Brain microvascular endothelial cell (primary cell): ENCODE results near the gene TRPM6.

Experiments
- DNase-seq: peaks from one replicate; pipeline ENCODE4 v3.0.0-alpha.2; 2020
- H3K27ac ChIP-seq: fragments of 250-450 bp; sonication (Bioruptor Pico); 2 replicates; pipeline ENCODE4 v1.5.1; 2020; ENCODE audit warnings: mild to moderate bottlenecking, moderate library complexity
- H3K27me3 ChIP-seq: fragments of 250-450 bp; sonication (Bioruptor Pico); replicated peaks from 2 replicates; pipeline ENCODE4 v1.5.1; 2020; ENCODE audit warnings: mild to moderate bottlenecking
- H3K36me3 ChIP-seq: fragments of 250-450 bp; sonication (Bioruptor Pico); replicated peaks from 2 replicates; pipeline ENCODE4 v1.5.1; 2020; ENCODE audit warnings: mild to moderate bottlenecking
- H3K4me3 ChIP-seq: 2 replicates; pipeline ENCODE4 v1.5.1; 2011; ENCODE audit warnings: low read depth, mild to moderate bottlenecking, control low read depth, low read length, moderate library complexity
- in situ Hi-C: cut with HindIII; loops from 2 replicates; pipeline ENCODE4 v1.10.0; 2017; ENCODE audit warnings: low sequenced_read_pairs, low pct_ligation_motif_present
- TF ChIP-seq, protein P1 (sequence below): IDR thresholded peaks from 2 replicates; pipeline ENCODE4 v1.5.1; 2011; ENCODE audit warnings: low read depth, mild to moderate bottlenecking, moderate library complexity, low read length, control low read depth, inconsistent platforms; ENCODE audit errors: missing control alignments

Gene TRPM6

DNA sequence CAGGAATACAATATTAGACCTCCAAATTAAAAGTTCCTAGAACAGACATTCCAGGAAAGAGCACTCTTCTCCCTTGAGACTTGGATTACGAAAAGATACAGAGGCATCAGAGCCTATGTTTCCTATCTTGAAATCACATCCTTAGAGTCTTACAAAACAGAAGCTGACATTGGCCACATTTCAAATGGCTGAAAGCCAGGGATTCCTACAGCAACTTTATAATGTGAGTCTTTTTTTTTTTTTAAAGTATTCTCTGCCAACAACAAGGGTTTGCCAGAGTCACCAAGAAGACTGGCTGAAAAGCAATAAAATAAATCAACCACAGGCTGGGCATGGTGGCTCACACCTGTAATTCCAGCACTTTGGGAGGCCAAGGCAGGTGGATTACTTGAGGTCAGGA is 63.1 kb downstream of the TRPM6 start:
- Histone ChIP-seq H3K27ac (no peak overlapping the region), H3K36me3 (no peaks in the 10 kb centered on the region), H3K4me3 (no peak overlapping the region), H3K27me3 (no peaks in the 10 kb centered on the region)
- TF ChIP-seq, protein P1, sequence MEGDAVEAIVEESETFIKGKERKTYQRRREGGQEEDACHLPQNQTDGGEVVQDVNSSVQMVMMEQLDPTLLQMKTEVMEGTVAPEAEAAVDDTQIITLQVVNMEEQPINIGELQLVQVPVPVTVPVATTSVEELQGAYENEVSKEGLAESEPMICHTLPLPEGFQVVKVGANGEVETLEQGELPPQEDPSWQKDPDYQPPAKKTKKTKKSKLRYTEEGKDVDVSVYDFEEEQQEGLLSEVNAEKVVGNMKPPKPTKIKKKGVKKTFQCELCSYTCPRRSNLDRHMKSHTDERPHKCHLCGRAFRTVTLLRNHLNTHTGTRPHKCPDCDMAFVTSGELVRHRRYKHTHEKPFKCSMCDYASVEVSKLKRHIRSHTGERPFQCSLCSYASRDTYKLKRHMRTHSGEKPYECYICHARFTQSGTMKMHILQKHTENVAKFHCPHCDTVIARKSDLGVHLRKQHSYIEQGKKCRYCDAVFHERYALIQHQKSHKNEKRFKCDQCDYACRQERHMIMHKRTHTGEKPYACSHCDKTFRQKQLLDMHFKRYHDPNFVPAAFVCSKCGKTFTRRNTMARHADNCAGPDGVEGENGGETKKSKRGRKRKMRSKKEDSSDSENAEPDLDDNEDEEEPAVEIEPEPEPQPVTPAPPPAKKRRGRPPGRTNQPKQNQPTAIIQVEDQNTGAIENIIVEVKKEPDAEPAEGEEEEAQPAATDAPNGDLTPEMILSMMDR, result no peak
- in situ Hi-C loops, result no loop called here
- DNase-seq, result peak; percentile 92

DNA sequence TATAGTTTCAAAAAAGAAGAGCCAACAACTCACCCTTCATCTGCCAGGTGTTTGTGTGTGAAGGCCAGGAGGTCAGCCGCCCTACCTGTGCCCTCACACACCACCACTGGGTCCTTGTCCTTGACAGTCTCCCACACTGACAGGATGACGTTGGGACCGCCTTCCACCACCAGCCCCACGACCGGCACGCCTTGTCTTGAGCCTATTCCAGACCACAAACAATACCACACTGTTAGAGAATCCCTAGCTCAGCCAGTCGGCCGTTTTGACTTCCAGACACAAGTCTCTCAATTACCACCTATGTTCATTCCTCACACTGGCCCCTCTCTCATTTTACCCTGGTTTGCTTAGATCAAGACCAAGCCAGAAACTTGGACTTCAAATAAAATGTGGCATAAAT is 66.1 kb downstream of the TRPM6 start:
- Histone ChIP-seq H3K27me3 (no peaks in the 10 kb centered on the region), H3K36me3 (no peaks in the 10 kb centered on the region), H3K4me3 (no peak overlapping the region), H3K27ac (no peak overlapping the region)
- DNase-seq, result no peak
- TF ChIP-seq, protein P1, result no peak
- in situ Hi-C loops, result no loop called here

DNA sequence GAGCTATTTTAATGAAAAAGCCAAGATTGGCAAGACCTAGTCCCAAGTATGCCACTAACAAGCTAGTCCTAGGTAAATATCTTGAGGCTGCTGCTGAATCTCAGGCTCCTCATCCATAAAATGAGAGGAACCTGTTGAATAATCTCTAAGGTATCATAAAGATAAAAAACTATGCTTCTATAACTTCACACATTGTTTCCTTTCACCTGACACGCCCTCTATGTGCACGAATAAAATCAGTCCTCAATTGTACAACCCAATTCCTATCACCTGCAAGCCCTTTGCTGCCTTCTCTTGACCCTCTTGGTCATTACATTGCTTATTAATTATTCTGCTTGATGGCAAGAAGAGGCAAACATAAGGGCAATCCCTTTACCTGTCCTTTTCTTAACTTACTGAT is 69.9 kb downstream of the TRPM6 start:
- DNase-seq, result no peak
- TF ChIP-seq, protein P1, result no peak
- H3K27me3 ChIP-seq, result no peaks in the 10 kb centered on the region
- no peak overlapping the region for H3K4me3 ChIP-seq
- no peak overlapping the region for H3K27ac ChIP-seq
- H3K36me3 ChIP-seq, result no peaks in the 10 kb centered on the region
- in situ Hi-C loops, result no loop called here

DNA sequence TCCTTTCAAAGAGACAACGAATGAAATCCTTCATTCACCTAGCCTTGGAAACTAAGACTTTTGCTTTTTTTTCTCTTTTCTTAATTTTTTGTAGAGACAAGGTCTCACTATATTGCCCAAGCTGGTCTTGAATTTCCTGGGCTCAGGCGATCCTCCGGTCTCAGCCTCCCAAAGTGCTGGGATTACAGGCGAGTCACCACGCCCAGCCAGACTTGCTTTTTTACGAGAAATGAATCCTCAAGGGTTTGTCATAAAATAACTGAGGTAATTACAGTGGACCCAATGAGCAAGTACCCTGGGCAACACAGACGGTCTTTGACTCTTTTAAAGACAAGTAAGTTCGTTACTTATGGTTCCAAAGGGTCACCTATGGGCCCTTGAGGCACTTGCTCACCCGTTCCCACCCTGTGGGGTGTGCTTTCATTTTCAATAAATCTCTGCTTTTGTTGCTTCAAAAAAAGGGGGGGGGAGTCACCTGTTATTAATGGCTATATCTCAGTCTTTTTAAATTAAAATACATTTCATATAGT is 70.4 kb downstream of the TRPM6 start:
- in situ Hi-C loops, result no loop called here
- H3K27me3 ChIP-seq, result no peaks in the 10 kb centered on the region
- TF ChIP-seq, protein P1, result no peak
- no peak overlapping the region for H3K27ac ChIP-seq
- H3K36me3 ChIP-seq, result no peaks in the 10 kb centered on the region
- no peak for DNase-seq
- no peak overlapping the region for H3K4me3 ChIP-seq

DNA sequence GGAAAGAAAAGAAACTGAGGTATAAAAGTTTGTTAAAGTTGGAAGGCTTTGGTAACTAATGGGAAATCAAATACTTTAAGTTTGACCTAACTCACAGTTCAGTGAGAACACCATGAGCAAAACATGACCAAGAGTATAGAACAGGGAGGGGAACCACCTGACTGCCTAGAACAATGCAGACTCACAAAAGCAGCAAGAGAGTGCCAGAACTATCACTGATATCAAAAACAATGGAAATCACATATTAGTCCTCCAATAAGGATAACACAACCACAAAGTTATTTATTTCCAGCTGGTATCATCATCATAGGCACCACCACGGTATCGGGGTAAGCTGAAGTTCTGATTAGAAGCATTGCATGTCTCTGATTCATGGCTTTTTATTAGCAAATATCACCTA is 77.5 kb downstream of the TRPM6 start:
- DNase-seq, result no peak
- Histone ChIP-seq H3K27me3 (no peaks in the 10 kb centered on the region), H3K36me3 (no peaks in the 10 kb centered on the region), H3K4me3 (no peak overlapping the region), H3K27ac (no peak overlapping the region)
- in situ Hi-C loops, result no loop called here
- TF ChIP-seq, protein P1, result no peak

DNA sequence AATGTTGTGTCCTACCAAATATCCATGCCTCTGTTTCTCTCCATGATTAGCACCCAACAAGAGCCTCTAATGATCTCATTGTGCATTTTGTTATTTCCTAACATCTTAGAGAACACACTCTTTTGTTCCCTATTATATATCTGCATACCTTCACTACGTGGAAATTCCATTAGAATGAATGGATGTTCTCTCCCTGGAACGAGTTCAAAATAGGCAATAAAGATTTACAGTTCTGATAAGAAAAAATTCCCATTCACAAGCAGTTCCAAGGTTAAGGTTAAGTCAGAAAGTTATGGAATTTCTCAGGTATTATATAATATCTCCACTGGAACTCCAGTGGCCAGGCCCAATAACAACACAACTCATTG is 83.7 kb downstream of the TRPM6 start:
- Histone ChIP-seq H3K27ac (no peak overlapping the region), H3K27me3 (no peaks in the 10 kb centered on the region), H3K36me3 (no peaks in the 10 kb centered on the region), H3K4me3 (no peak overlapping the region)
- no peak for DNase-seq
- TF ChIP-seq, protein P1, result no peak
- in situ Hi-C loops, result no loop called here
